ENCODE data around the gene CTBP2. TPM values are rescaled to one million over a fixed set of nuclear protein-coding genes. Genes with fewer than 3 reads are reported as not detected.
"Not testable (repeated sequence)": the region's sequence is repeated elsewhere in the genome, so short reads cannot be mapped to it uniquely, and the experiment has no call there.

Gene CTBP2
- total RNA-seq, 2 experiments from 2014 or later: 0.25 TPM; not detected in 1

GRCh38 chr10:124990671-124991625 lies 169.4 kb downstream of the CTBP2 start:
- Mint-ChIP-seq H3K27me3 (no peaks in the 10 kb centered on the region), H3K4me3 (no peak overlapping the region), H3K27ac (no peak overlapping the region), H3K4me1 (peaks cover 5% of the 10 kb centered on the region), H3K9me3 (no peaks in the 10 kb centered on the region), H3K36me3 (peaks cover 16% of the 10 kb centered on the region)
- DNase-seq: no peak

DNA sequence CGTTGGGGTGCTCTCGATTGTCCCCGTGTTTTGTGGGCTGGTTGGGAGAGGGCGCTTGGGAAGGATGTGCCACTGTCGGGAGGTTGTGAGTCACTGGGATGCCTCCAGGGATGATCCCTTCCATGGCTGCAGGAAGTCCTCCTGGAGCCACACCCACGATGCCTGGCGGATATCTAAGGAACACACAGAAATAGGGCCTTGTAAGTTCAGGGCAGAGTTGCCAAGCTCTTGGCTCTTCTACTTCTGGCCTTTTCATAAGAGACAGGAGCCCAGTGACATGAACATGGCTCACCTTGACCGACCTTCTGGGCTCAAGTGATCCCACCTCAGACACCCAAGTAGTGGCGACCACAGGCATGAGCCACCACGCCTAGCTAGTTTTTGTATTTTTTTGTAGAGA lies 170.8 kb downstream of the CTBP2 start:
- Mint-ChIP-seq H3K4me3 (no peak overlapping the region), H3K4me1 (peaks cover 5% of the 10 kb centered on the region), H3K27me3 (no peaks in the 10 kb centered on the region), H3K9me3 (no peaks in the 10 kb centered on the region), H3K27ac (peak overlapping the region; percentile 34), H3K36me3 (peaks cover 16% of the 10 kb centered on the region)
- no peak for DNase-seq

DNA sequence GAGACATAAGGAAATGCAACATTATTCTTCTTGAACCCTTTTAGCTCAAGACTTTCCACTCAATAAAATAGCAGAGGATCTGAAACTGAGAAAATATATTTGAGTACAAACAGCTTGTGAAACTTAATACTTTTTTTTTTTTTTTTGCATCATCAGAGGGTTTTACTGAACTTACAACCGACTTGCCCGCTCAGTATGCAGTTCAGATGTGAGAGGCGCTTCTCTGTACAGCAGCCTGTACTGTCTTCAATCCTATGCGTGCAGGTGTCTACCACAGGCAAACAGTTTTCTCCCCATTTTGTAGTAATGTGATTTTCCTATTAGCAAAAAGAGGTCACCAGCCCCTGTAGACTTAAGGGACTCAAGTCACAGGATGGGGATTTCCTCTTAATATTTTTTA lies 171.6 kb downstream of the CTBP2 start:
- peak overlapping the region; percentile 38 for H3K27ac Mint-ChIP-seq
- DNase-seq, H3K4me3 Mint-ChIP-seq, H3K9me3 Mint-ChIP-seq, H3K4me1 Mint-ChIP-seq, H3K27me3 Mint-ChIP-seq: not testable (repeated sequence)
- peaks cover 20% of the 10 kb centered on the region for H3K36me3 Mint-ChIP-seq

DNA sequence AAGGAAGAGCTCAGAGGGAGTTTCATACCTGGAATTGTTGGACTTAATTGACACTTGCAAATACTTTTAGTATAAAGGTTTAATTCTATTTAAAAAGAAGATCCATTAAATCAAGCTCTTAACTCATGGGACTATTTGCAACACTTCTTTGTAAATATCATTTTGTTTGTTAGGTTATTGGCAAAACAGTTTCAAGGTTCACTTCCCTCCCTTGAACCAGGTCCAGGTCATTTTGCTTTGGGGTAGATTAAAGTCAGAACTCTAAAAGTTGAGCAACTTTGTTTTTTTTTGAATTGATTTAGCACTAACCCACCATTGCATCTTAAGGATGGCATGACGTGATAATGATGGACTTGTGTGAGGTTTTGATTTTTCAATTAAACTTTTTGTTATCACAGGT lies 172.6 kb downstream of the CTBP2 start:
- peaks cover 15% of the 10 kb centered on the region for H3K4me1 Mint-ChIP-seq
- H3K4me3 Mint-ChIP-seq: no peak overlapping the region
- peaks cover 28% of the 10 kb centered on the region for H3K36me3 Mint-ChIP-seq
- no peak overlapping the region for H3K27ac Mint-ChIP-seq
- H3K27me3 Mint-ChIP-seq: no peaks in the 10 kb centered on the region
- DNase-seq: no peak
- no peaks in the 10 kb centered on the region for H3K9me3 Mint-ChIP-seq

- no peaks in the 10 kb centered on the region for H3K9me3 Mint-ChIP-seq
- H3K4me3 Mint-ChIP-seq: no peak overlapping the region
- no peak for DNase-seq
- peaks cover 15% of the 10 kb centered on the region for H3K4me1 Mint-ChIP-seq
- H3K27me3 Mint-ChIP-seq: no peaks in the 10 kb centered on the region
- H3K27ac Mint-ChIP-seq: no peak overlapping the region
- peaks cover 28% of the 10 kb centered on the region for H3K36me3 Mint-ChIP-seq
Measured at GRCh38 chr10:124985162-124985561, 175.2 kb downstream of the CTBP2 start.

- Mint-ChIP-seq H3K27me3 (no peaks in the 10 kb centered on the region), H3K36me3 (peaks cover 25% of the 10 kb centered on the region), H3K27ac (peak overlapping the region; percentile 16), H3K4me1 (peaks cover 15% of the 10 kb centered on the region), H3K9me3 (no peaks in the 10 kb centered on the region), H3K4me3 (no peak overlapping the region)
- DNase-seq: no peak
Measured at GRCh38 chr10:124984376-124984775, 176.0 kb downstream of the CTBP2 start.

- Mint-ChIP-seq H3K4me1 (peaks cover 12% of the 10 kb centered on the region), H3K27ac (peak overlapping the region; percentile 11), H3K4me3 (no peak overlapping the region), H3K9me3 (no peaks in the 10 kb centered on the region), H3K27me3 (no peaks in the 10 kb centered on the region), H3K36me3 (peaks cover 22% of the 10 kb centered on the region)
- no peak for DNase-seq
Measured at GRCh38 chr10:124983321-124983720, 177.0 kb downstream of the CTBP2 start.

- no peak for DNase-seq
- Mint-ChIP-seq H3K27me3 (no peaks in the 10 kb centered on the region), H3K4me1 (peaks cover 18% of the 10 kb centered on the region), H3K36me3 (peaks cover 25% of the 10 kb centered on the region), H3K9me3 (no peaks in the 10 kb centered on the region), H3K4me3 (no peak overlapping the region), H3K27ac (no peak overlapping the region)
Measured at GRCh38 chr10:124978376-124978725, 182.0 kb downstream of the CTBP2 start.

DNA sequence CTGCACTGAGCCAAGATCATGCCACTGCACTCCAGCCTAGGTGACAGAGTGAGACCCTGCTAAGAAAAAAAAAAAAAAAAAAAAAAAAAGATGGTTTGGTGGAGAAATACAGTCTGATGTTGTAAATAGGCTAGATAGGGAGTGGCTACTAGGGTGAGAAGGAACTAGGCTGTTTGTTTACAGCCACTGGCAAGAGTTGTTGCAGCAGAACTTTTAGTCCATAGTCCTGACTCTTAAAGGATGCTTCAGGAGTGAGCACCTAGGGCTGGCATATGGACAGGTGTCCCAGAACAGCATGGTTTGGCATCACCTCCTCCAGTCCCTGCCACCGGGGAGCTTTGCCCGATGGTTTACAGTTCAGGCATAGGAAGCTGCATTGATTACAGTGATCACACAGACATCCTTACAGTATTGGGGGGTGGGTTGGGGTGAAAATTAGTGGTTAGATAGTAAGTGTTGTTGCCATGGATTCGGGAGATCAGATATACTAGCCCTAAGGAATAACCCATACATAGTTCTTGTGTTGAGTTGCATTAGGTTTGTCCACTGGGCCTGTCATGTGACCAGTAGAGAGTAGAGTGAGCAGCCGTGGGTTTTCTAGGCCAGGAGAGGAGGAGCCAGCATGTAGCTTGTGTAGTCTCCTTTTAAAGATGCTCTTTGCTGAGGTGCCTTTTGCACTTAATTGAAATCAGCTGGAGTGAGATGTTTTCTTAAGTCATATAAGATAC lies 182.6 kb downstream of the CTBP2 start:
- Mint-ChIP-seq H3K9me3 (no peaks in the 10 kb centered on the region), H3K4me3 (no peak overlapping the region), H3K36me3 (peaks cover 20% of the 10 kb centered on the region), H3K27me3 (no peaks in the 10 kb centered on the region), H3K27ac (no peak overlapping the region), H3K4me1 (peaks cover 13% of the 10 kb centered on the region)
- DNase-seq: no peak

DNA sequence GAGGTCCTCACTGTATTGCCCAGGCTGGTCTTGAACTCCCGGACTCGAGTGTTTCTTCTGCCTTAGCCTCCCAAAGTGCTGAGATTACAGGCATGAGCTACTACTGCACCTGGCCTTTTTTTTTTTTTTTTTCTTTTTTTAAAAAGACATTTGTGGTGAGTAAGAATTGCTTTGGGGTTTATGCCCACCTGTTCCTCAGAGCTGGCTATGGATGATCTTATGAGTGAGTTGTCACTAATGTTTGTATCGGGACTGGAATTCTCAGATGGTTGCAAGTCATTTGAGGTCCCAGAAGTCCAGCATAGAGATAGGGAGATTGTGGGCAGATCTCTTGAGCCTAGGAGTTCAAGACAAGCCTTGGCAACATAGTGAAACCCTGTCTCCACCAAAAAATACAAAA lies 183.2 kb downstream of the CTBP2 start:
- DNase-seq: no peak
- Mint-ChIP-seq H3K9me3 (no peaks in the 10 kb centered on the region), H3K27ac (no peak overlapping the region), H3K4me1 (peaks cover 13% of the 10 kb centered on the region), H3K4me3 (no peak overlapping the region), H3K27me3 (no peaks in the 10 kb centered on the region), H3K36me3 (peaks cover 19% of the 10 kb centered on the region)

- H3K9me3 Mint-ChIP-seq: no peaks in the 10 kb centered on the region
- peaks cover 19% of the 10 kb centered on the region for H3K36me3 Mint-ChIP-seq
- no peaks in the 10 kb centered on the region for H3K27me3 Mint-ChIP-seq
- no peak for DNase-seq
- H3K27ac Mint-ChIP-seq: no peak overlapping the region
- peaks cover 17% of the 10 kb centered on the region for H3K4me1 Mint-ChIP-seq
- no peak overlapping the region for H3K4me3 Mint-ChIP-seq
Measured at GRCh38 chr10:124975977-124976514, 184.3 kb downstream of the CTBP2 start.

DNA sequence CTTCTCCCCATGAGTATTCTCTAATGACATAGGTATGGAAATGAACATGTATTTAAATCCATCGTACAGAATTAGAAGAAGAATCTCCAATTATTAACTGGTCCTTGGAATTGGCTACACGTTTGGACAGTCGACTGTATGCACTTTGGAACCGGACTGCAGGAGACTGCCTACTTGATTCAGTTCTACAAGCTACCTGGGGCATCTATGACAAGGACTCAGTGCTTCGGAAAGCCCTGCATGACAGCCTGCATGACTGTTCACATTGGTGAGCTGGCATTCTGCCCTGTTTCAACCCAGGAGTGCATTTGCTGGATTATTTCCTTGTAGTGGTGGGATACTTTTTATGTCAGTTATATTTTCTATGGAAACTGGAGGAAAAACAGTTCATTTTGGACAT lies 186.2 kb downstream of the CTBP2 start:
- Mint-ChIP-seq H3K4me1 (peaks cover 29% of the 10 kb centered on the region), H3K27me3 (no peaks in the 10 kb centered on the region), H3K4me3 (no peak overlapping the region), H3K36me3 (peaks cover 21% of the 10 kb centered on the region), H3K27ac (no peak overlapping the region), H3K9me3 (no peaks in the 10 kb centered on the region)
- no peak for DNase-seq

DNA sequence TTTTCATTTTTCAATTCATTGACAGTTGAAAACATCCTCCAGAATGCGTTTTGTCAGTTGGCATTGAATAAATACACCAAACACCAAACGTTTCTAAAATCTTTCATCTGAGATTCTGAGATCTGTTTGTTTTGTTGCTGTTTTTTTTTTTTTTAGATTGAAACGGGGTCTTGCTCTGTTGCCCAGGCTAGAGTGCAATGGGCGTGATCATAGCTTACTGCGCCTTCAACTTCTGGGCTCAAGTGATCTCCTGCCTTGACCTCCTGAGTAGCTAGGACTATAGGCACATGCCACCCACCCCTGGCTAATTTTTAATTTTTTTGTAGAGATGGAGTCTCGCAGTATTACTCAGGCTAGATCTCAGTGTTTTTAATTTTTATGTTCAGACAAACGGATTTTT lies 187.7 kb downstream of the CTBP2 start:
- no peak overlapping the region for H3K4me3 Mint-ChIP-seq
- H3K36me3 Mint-ChIP-seq: peaks cover 30% of the 10 kb centered on the region
- H3K4me1 Mint-ChIP-seq: peaks cover 33% of the 10 kb centered on the region
- no peak overlapping the region for H3K27ac Mint-ChIP-seq
- H3K27me3 Mint-ChIP-seq: no peaks in the 10 kb centered on the region
- no peak for DNase-seq
- no peaks in the 10 kb centered on the region for H3K9me3 Mint-ChIP-seq

- peaks cover 33% of the 10 kb centered on the region for H3K36me3 Mint-ChIP-seq
- H3K9me3 Mint-ChIP-seq: no peaks in the 10 kb centered on the region
- H3K4me3 Mint-ChIP-seq: no peak overlapping the region
- no peaks in the 10 kb centered on the region for H3K27me3 Mint-ChIP-seq
- H3K4me1 Mint-ChIP-seq: peaks cover 29% of the 10 kb centered on the region
- H3K27ac Mint-ChIP-seq: no peak overlapping the region
- DNase-seq: no peak
Measured at GRCh38 chr10:124971276-124971675, 189.1 kb downstream of the CTBP2 start.

- no peak for DNase-seq
- H3K27ac Mint-ChIP-seq: no peak overlapping the region
- peaks cover 20% of the 10 kb centered on the region for H3K36me3 Mint-ChIP-seq
- peaks cover 29% of the 10 kb centered on the region for H3K4me1 Mint-ChIP-seq
- no peak overlapping the region for H3K4me3 Mint-ChIP-seq
- no peaks in the 10 kb centered on the region for H3K27me3 Mint-ChIP-seq
- no peaks in the 10 kb centered on the region for H3K9me3 Mint-ChIP-seq
Measured at GRCh38 chr10:124967255-124967654, 193.1 kb downstream of the CTBP2 start.
